Activated CD4-positive, alpha-beta T cell treated with anti-CD3 and anti-CD28 coated beads for 36 hours (primary cell): ENCODE measurements around the gene ADAMTS12. TPM values are rescaled to one million over a fixed set of nuclear protein-coding genes. Genes with fewer than 3 reads are reported as not detected.

Source experiments
- ATAC-seq: fragments of 200-7000 bp; cut with Tn5 transposase; one replicate; pipeline ENCODE4 v1.10.0; 2021; ENCODE audit warnings: mild to moderate bottlenecking, moderate library complexity
- CTCF ChIA-PET: fragments of 350-600 bp; sonication (Branson Sonifier 250); formaldehyde crosslinking; loops from one replicate; lab custom pipeline; 2021; ENCODE audit warnings: antibody characterized with exemption; lab: Charles Lee
- POLR2A ChIA-PET: fragments of 350-600 bp; sonication (Branson Sonifier 250); formaldehyde crosslinking; loops from one replicate; lab custom pipeline; 2021; ENCODE audit warnings: antibody characterized with exemption, inconsistent platforms; lab: Charles Lee
- DNase-seq: peaks from one replicate; pipeline ENCODE4 v3.0.0-alpha.2; 2020
- H3K27ac Mint-ChIP-seq: one replicate; pipeline ENCODE4 v1.8.0; 2021; ENCODE audit warnings: mixed read lengths
- H3K27me3 Mint-ChIP-seq: one replicate; pipeline ENCODE4 v1.8.0; 2021; ENCODE audit warnings: mixed read lengths
- H3K36me3 Mint-ChIP-seq: one replicate; pipeline ENCODE4 v1.8.0; 2021; ENCODE audit warnings: low read depth, mixed read lengths
- H3K4me1 Mint-ChIP-seq: one replicate; pipeline ENCODE4 v1.8.0; 2021; ENCODE audit warnings: mixed read lengths
- H3K4me3 Mint-ChIP-seq: one replicate; pipeline ENCODE4 v1.8.0; 2021; ENCODE audit warnings: mild to moderate bottlenecking, moderate library complexity, mixed read lengths
- H3K9me3 Mint-ChIP-seq: one replicate; pipeline ENCODE4 v1.8.0; 2021; ENCODE audit warnings: low read depth, mixed read lengths
- intact Hi-C, 2 experiments: fragments of 100-400 bp; cut with DNase I in 1 of 2; cut with micrococcal nuclease in 1 of 2; formaldehyde crosslinking; loops; one replicate each; pipeline versions ENCODE4 v1.14.2 to v1.15.1; 2022 to 2024; cut with DNase I, micrococcal nuclease
- total RNA-seq, 2 experiments: library from RNA; stranded (reverse); gene quantifications; one replicate each; pipeline ENCODE4 v1.2.3, GENCODE V29; 2021

ADAMTS12 gene
- total RNA-seq, 2 experiments from 2014 or later, result not detected

- no peak overlapping the region for H3K4me3 Mint-ChIP-seq
- no peaks in the 10 kb centered on the region for H3K4me1 Mint-ChIP-seq
- DNase-seq, result no peak
- intact Hi-C loops, result no loop called here
- no peak overlapping the region for H3K27ac Mint-ChIP-seq
- CTCF ChIA-PET, result no interaction called here
- ATAC-seq, result no peak
- POLR2A ChIA-PET, result no interaction called here
- no peaks in the 10 kb centered on the region for H3K36me3 Mint-ChIP-seq
- H3K9me3 Mint-ChIP-seq, result no peaks in the 10 kb centered on the region
- H3K27me3 Mint-ChIP-seq, result peaks cover 5% of the 10 kb centered on the region
Measured at GRCh38 chr5:33601881-33602280, 289.9 kb downstream of the ADAMTS12 start.

- ChIA-PET POLR2A (no interaction called here), CTCF (no interaction called here)
- H3K4me3 Mint-ChIP-seq, result no peak overlapping the region
- H3K9me3 Mint-ChIP-seq, result no peaks in the 10 kb centered on the region
- H3K4me1 Mint-ChIP-seq, result no peaks in the 10 kb centered on the region
- no peak overlapping the region for H3K27ac Mint-ChIP-seq
- ATAC-seq (no peak), DNase-seq (no peak)
- intact Hi-C loops, result no loop called here
- peaks cover 8% of the 10 kb centered on the region for H3K27me3 Mint-ChIP-seq
- no peaks in the 10 kb centered on the region for H3K36me3 Mint-ChIP-seq
Measured at GRCh38 chr5:33595303-33595702, 296.5 kb downstream of the ADAMTS12 start.

GRCh38 chr5:33594006-33594405, 297.8 kb downstream of the ADAMTS12 start:
- CTCF ChIA-PET, result interaction anchor here (1.0 kb wide), 1 partner anchor 10 kb away, joined by 4 read pairs; no protein-coding TSS in a partner anchor
- Mint-ChIP-seq H3K36me3 (no peaks in the 10 kb centered on the region), H3K27ac (no peak overlapping the region), H3K9me3 (no peaks in the 10 kb centered on the region), H3K27me3 (peaks cover 8% of the 10 kb centered on the region), H3K4me1 (no peaks in the 10 kb centered on the region), H3K4me3 (no peak overlapping the region)
- POLR2A ChIA-PET, result no interaction called here
- intact Hi-C loops, result no loop called here
- DNase-seq, result no peak
- ATAC-seq, result no peak

- intact Hi-C loops, result no loop called here
- CTCF ChIA-PET, result no interaction called here
Measured at GRCh38 chr5:33592245-33592644, 299.5 kb downstream of the ADAMTS12 start.

GRCh38 chr5:33588654-33589372, 303.0 kb downstream of the ADAMTS12 start:
- Mint-ChIP-seq H3K36me3 (no peaks in the 10 kb centered on the region), H3K27ac (no peak overlapping the region), H3K27me3 (peaks cover 4% of the 10 kb centered on the region), H3K4me1 (no peaks in the 10 kb centered on the region), H3K4me3 (no peak overlapping the region), H3K9me3 (no peaks in the 10 kb centered on the region)
- ChIA-PET POLR2A (interaction anchor here (0.6 kb wide), 1 partner anchor 96 kb away, joined by 3 read pairs; no protein-coding TSS in a partner anchor), CTCF (interaction anchor here (0.5 to 2.6 kb wide), 13 partner anchors 9 to 881 kb away, joined by 3 to 26 read pairs (median 4); partner anchors contain the start of gene RXFP3)
- peak; percentile 69 for ATAC-seq
- intact Hi-C loops, result loop anchor here (1.0 to 10.0 kb wide), 5 partner anchors 154 to 876 kb away; no protein-coding TSS in a partner anchor
- DNase-seq, result peak; percentile 74

More at GRCh38 chr5:33592245-33592644, 299.5 kb downstream of the ADAMTS12 start:
- POLR2A ChIA-PET, result no interaction called here
- no peak overlapping the region for H3K4me3 Mint-ChIP-seq
- no peaks in the 10 kb centered on the region for H3K4me1 Mint-ChIP-seq
- no peaks in the 10 kb centered on the region for H3K36me3 Mint-ChIP-seq
- no peak overlapping the region for H3K27ac Mint-ChIP-seq
- DNase-seq (no peak), ATAC-seq (no peak)
- no peaks in the 10 kb centered on the region for H3K9me3 Mint-ChIP-seq
- H3K27me3 Mint-ChIP-seq, result peaks cover 8% of the 10 kb centered on the region

GRCh38 chr5:33583332-33583731, 308.5 kb downstream of the ADAMTS12 start:
- Mint-ChIP-seq H3K27me3 (no peaks in the 10 kb centered on the region), H3K36me3 (no peaks in the 10 kb centered on the region), H3K4me1 (no peaks in the 10 kb centered on the region), H3K27ac (no peak overlapping the region), H3K4me3 (no peak overlapping the region), H3K9me3 (peaks cover 4% of the 10 kb centered on the region)
- ChIA-PET POLR2A (no interaction called here), CTCF (no interaction called here)
- no peak for DNase-seq
- intact Hi-C loops, result loop anchor here (10.0 kb wide), 2 partner anchors 149 to 881 kb away; no protein-coding TSS in a partner anchor
- ATAC-seq, result no peak

- Mint-ChIP-seq H3K27ac (no peak overlapping the region), H3K27me3 (peaks cover 3% of the 10 kb centered on the region), H3K9me3 (peaks cover 4% of the 10 kb centered on the region), H3K4me3 (no peak overlapping the region), H3K4me1 (no peaks in the 10 kb centered on the region), H3K36me3 (no peaks in the 10 kb centered on the region)
- ChIA-PET CTCF (interaction anchor here (0.6 kb wide), 1 partner anchor 33 kb away, joined by 4 read pairs; no protein-coding TSS in a partner anchor), POLR2A (no interaction called here)
- intact Hi-C loops, result loop anchor here (10.0 kb wide), 2 partner anchors 148 to 882 kb away; no protein-coding TSS in a partner anchor
- no peak for ATAC-seq
- DNase-seq, result no peak
Measured at GRCh38 chr5:33582417-33582816, 309.4 kb downstream of the ADAMTS12 start.

- intact Hi-C loops, result loop anchor here (10.0 kb wide), 2 partner anchors 145 to 885 kb away; no protein-coding TSS in a partner anchor
- no peak overlapping the region for H3K4me3 Mint-ChIP-seq
- ATAC-seq (no peak), DNase-seq (no peak)
- ChIA-PET CTCF (interaction anchor here (1.1 kb wide), 1 partner anchor 19 kb away, joined by 3 read pairs; no protein-coding TSS in a partner anchor), POLR2A (no interaction called here)
- peaks cover 3% of the 10 kb centered on the region for H3K27me3 Mint-ChIP-seq
- H3K27ac Mint-ChIP-seq, result no peak overlapping the region
- H3K4me1 Mint-ChIP-seq, result no peaks in the 10 kb centered on the region
- H3K36me3 Mint-ChIP-seq, result no peaks in the 10 kb centered on the region
- peaks cover 4% of the 10 kb centered on the region for H3K9me3 Mint-ChIP-seq
Measured at GRCh38 chr5:33579789-33580188, 312.0 kb downstream of the ADAMTS12 start.

GRCh38 chr5:33579152-33579551, 312.6 kb downstream of the ADAMTS12 start:
- intact Hi-C loops, result no loop called here

GRCh38 chr5:33576726-33577590, 314.8 kb downstream of the ADAMTS12 start:
- Mint-ChIP-seq H3K36me3 (no peaks in the 10 kb centered on the region), H3K4me3 (no peak overlapping the region), H3K9me3 (peaks cover 4% of the 10 kb centered on the region), H3K27ac (no peak overlapping the region), H3K4me1 (no peaks in the 10 kb centered on the region), H3K27me3 (peaks cover 3% of the 10 kb centered on the region)
- no peak for DNase-seq
- ATAC-seq, result no peak
- CTCF ChIA-PET, result no interaction called here
- intact Hi-C loops, result no loop called here
- POLR2A ChIA-PET, result no interaction called here

More at GRCh38 chr5:33579152-33579551, 312.6 kb downstream of the ADAMTS12 start:
- H3K4me3 Mint-ChIP-seq, result no peak overlapping the region
- ATAC-seq (no peak), DNase-seq (no peak)
- ChIA-PET POLR2A (no interaction called here), CTCF (interaction anchor here (1.1 kb wide), 1 partner anchor 19 kb away, joined by 3 read pairs; no protein-coding TSS in a partner anchor)
- no peaks in the 10 kb centered on the region for H3K4me1 Mint-ChIP-seq
- peaks cover 4% of the 10 kb centered on the region for H3K9me3 Mint-ChIP-seq
- no peaks in the 10 kb centered on the region for H3K36me3 Mint-ChIP-seq
- peaks cover 3% of the 10 kb centered on the region for H3K27me3 Mint-ChIP-seq
- no peak overlapping the region for H3K27ac Mint-ChIP-seq

- CTCF ChIA-PET, result no interaction called here
- Mint-ChIP-seq H3K36me3 (no peaks in the 10 kb centered on the region), H3K9me3 (peaks cover 4% of the 10 kb centered on the region), H3K4me3 (no peak overlapping the region), H3K27ac (no peak overlapping the region), H3K4me1 (no peaks in the 10 kb centered on the region), H3K27me3 (peaks cover 3% of the 10 kb centered on the region)
- intact Hi-C loops, result no loop called here
- DNase-seq (no peak), ATAC-seq (no peak)
- POLR2A ChIA-PET, result no interaction called here
Measured at GRCh38 chr5:33565324-33565723, 326.5 kb downstream of the ADAMTS12 start.
